ENCODE data around the gene ARHGAP15. TPM values are rescaled to one million over a fixed set of nuclear protein-coding genes. Genes with fewer than 3 reads are reported as not detected.

Gene ARHGAP15
- total and polyA plus RNA-seq, 3 donors from 2014 or later, result 2.2 to 15.0 (median 7.7) TPM

DNA sequence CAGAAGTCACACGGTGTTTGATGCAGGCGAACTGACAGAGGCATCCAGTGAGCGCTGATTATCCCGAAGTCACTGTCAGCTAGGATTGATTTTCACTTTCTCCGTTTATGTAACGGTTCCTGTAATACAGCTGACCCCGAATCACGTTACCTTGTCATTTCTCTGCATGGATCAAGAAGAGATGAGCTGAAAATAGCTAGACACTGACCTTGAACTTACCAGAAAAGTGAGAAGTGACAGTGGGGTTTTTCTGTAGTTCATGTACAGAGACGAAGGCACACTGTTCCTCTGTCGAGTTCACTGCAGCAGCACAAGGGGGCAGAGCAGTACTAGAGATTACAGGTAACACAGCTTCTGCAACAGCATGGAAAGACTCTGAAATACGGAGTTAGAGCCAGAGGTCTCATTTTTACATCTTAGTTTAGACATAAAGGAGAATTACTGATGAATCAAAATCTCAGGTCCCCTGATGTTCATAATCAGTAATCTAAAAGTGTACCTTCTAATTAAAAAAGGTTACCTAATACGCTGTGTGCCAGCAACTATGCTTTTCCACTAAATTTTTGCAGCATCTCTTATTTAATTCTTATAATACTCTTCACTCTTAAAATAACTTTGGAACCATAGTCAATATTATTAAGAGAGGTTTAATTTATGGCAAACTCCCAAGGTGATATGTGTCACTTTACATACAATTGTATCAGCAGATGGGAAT lies 33.1 kb downstream of the ARHGAP15 start:
- 44 to 51% methylated on average over 12 of the region's 12 CpGs for WGBS, 2 donors
- Histone ChIP-seq H3K9me3 (no peaks in the 10 kb centered on the region), H3K4me3 (no peak overlapping the region), H3K27ac (no peak overlapping the region), H3K36me3 (ENCODE audit: low read depth, missing control alignments) (no peaks in the 10 kb centered on the region), H3K4me1 (no peaks in the 10 kb centered on the region), H3K27me3 (no peaks in the 10 kb centered on the region)
- intact Hi-C loops (cut with DNase I; ENCODE audit: low total_unique reads), result no loop called here
- TF ChIP-seq POLR2A (IDR thresholded peaks at IDR 0.05), result no peak
- TF ChIP-seq, protein P1, sequence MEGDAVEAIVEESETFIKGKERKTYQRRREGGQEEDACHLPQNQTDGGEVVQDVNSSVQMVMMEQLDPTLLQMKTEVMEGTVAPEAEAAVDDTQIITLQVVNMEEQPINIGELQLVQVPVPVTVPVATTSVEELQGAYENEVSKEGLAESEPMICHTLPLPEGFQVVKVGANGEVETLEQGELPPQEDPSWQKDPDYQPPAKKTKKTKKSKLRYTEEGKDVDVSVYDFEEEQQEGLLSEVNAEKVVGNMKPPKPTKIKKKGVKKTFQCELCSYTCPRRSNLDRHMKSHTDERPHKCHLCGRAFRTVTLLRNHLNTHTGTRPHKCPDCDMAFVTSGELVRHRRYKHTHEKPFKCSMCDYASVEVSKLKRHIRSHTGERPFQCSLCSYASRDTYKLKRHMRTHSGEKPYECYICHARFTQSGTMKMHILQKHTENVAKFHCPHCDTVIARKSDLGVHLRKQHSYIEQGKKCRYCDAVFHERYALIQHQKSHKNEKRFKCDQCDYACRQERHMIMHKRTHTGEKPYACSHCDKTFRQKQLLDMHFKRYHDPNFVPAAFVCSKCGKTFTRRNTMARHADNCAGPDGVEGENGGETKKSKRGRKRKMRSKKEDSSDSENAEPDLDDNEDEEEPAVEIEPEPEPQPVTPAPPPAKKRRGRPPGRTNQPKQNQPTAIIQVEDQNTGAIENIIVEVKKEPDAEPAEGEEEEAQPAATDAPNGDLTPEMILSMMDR (IDR thresholded peaks at IDR 0.05), result peak; percentile 16 to 59 (median 41)
- DNase-seq, result peak; percentile 68

DNA sequence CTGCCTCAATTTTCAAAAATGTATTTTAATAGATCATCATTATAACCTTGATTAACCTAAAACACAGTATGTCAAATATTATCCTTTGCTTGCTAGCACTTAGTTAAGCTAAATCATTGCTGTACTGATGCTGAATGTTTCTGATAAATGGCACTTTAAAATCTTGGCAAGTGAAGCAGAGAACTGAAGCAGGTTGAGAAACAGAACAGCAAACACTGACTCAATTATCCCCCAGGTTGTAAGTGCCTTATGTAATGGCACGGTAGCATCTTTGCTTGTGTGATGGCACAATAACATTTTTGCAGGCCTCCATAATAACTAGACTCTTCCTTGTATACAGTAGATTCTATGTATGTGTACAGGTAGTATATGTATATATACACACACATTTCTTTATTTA lies 33.8 kb downstream of the ARHGAP15 start:
- WGBS, 2 donors, result 81 to 91% methylated on average over 1 of the region's 1 CpG
- intact Hi-C loops (cut with DNase I; ENCODE audit: low total_unique reads), result no loop called here
- no peak for TF ChIP-seq POLR2A (IDR thresholded peaks at IDR 0.05)
- TF ChIP-seq, protein P1 (IDR thresholded peaks at IDR 0.05), result no peak
- H3K4me3 ChIP-seq, result no peak overlapping the region
- H3K27ac ChIP-seq, result no peak overlapping the region
- DNase-seq, result no peak
- H3K9me3 ChIP-seq, result no peaks in the 10 kb centered on the region
- H3K4me1 ChIP-seq, result no peaks in the 10 kb centered on the region
- no peaks in the 10 kb centered on the region for H3K27me3 ChIP-seq
- H3K36me3 ChIP-seq (ENCODE audit: low read depth, missing control alignments), result no peaks in the 10 kb centered on the region

DNA sequence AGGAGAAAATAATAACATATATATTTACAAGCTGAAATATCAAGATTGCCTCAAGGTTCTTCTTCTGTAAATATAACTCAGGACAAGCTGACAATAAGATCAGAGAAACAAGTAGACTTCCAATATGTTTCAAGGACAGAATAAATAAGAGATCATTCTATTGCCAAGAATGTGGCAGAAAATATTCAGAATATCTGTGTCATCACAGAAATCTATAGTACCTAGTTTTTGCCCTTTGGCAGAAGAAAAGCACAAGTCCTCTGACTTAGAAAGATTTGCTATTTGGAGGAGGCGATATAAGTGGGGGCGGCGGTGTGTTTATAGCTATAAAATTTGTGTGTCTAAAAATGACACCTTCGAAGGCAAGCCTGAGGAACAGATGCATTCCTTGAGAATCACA lies 34.3 kb downstream of the ARHGAP15 start:
- intact Hi-C loops (cut with DNase I; ENCODE audit: low total_unique reads), result no loop called here
- Histone ChIP-seq H3K4me3 (no peak overlapping the region), H3K27me3 (no peaks in the 10 kb centered on the region), H3K9me3 (no peaks in the 10 kb centered on the region), H3K4me1 (no peaks in the 10 kb centered on the region), H3K27ac (no peak overlapping the region), H3K36me3 (ENCODE audit: low read depth, missing control alignments) (no peaks in the 10 kb centered on the region)
- no peak for DNase-seq
- TF ChIP-seq, protein P1 (IDR thresholded peaks at IDR 0.05), result no peak
- TF ChIP-seq POLR2A (IDR thresholded peaks at IDR 0.05), result no peak
- WGBS, 2 donors, result 85% methylated on average over 4 of the region's 4 CpGs

DNA sequence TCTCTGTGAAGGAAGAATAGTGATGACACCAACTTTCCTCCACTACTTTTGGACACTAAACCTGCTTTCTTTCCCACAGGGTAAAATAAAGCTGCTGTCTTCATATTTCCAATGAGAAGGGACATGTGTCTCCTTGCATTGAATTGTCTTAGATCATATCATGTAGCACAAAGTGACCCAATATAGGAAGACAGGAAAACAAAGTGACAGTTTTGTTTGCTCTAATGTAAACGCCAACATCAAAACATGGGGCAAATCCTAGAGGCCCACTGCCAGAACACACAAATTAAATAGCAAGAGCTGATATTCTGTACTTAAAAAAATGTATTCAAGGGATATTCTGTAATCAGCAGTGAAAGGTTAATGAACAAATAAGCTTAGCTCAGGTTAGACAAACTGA lies 36.1 kb downstream of the ARHGAP15 start:
- no peaks in the 10 kb centered on the region for H3K27me3 ChIP-seq
- H3K27ac ChIP-seq, result no peak overlapping the region
- 94 to 97% methylated on average over 1 of the region's 1 CpG for WGBS, 2 donors
- no peaks in the 10 kb centered on the region for H3K36me3 ChIP-seq (ENCODE audit: low read depth, missing control alignments)
- H3K4me1 ChIP-seq, result no peaks in the 10 kb centered on the region
- H3K4me3 ChIP-seq, result no peak overlapping the region
- intact Hi-C loops (cut with DNase I; ENCODE audit: low total_unique reads), result no loop called here
- no peaks in the 10 kb centered on the region for H3K9me3 ChIP-seq
- DNase-seq, result no peak
- TF ChIP-seq, protein P1 (IDR thresholded peaks at IDR 0.05), result no peak
- TF ChIP-seq POLR2A (IDR thresholded peaks at IDR 0.05), result no peak

DNA sequence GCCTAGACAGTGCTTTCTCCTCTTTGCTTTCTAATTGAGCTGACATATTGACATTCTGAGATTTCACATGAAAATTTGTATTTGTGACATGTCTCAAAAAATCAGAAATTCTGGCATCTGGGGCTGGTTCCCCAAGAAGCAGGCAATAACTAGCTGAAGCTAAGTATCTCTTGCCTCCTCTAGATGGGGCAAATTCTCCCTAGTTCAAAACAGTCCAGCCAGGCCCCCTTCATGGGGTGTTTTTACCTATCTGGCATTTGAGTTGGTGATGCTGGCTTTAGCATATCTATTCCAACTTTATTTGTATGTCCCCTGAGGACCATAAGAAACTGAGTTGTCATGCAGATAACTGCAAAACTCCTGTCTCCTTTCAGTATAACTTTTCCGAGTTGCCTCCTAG lies 39.9 kb downstream of the ARHGAP15 start:
- no peak for DNase-seq
- intact Hi-C loops (cut with DNase I; ENCODE audit: low total_unique reads), result no loop called here
- Histone ChIP-seq H3K4me1 (no peaks in the 10 kb centered on the region), H3K27me3 (no peaks in the 10 kb centered on the region), H3K9me3 (no peaks in the 10 kb centered on the region), H3K36me3 (ENCODE audit: low read depth, missing control alignments) (no peaks in the 10 kb centered on the region), H3K27ac (no peak overlapping the region), H3K4me3 (no peak overlapping the region)
- 81 to 86% methylated on average over 1 of the region's 1 CpG for WGBS, 2 donors
- TF ChIP-seq, protein P1 (IDR thresholded peaks at IDR 0.05), result no peak
- no peak for TF ChIP-seq POLR2A (IDR thresholded peaks at IDR 0.05)
